ENCODE measurements around the gene FAM53B. TPM values are rescaled to one million over a fixed set of nuclear protein-coding genes. Genes with fewer than 3 reads are reported as not detected.

FAM53B gene
- total RNA-seq, 1 experiment from 2014 or later = 13.7 TPM

DNA sequence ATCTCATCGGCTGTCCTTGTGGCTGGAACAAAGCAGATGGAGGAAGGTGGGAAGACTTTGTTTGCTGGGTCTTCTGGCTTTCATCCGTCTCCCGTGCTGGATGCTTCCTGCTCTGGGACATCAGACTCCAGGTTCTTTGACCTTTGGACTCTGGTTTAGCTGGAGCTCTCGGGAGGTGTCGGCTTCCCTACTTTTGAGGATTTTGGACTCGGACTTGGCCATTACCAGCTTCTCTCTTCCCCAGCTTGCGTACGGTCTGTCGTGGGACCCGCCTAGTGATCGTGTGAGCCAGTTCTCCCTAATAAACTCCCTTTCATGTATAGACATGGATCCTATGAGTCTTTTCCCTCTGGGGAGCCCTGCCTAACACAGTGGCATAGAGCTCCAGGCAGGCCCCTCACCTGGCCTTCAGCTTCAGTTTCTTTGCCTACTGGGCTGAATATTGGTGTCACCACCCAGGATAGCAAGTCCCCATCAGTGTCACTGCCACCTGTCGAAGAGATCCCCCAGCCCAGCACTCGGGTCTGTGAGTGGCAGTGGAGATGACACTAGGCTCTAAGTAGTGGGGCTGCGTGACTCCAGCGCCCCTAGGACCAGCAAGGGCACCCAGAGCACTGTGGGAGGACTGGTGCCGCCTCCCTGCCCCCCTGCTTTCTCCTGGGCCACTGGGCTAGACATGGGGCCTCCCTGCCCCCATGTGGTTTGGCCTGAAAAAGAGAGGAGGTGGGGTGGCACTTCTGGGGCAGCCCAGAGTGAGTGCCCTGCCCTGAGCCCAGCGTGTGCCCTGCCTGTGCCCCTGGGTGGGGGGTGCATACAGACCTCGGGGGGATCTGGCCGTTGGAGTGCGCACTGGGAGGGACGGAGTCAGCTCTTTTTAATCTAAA is 147.0 kb downstream of the FAM53B start:
- no peaks in the 10 kb centered on the region for H3K9me3 ChIP-seq
- H3K4me1 Mint-ChIP-seq (ENCODE audit: low read depth, unreplicated experiment) = no peaks in the 10 kb centered on the region
- intact Hi-C loops (cut with micrococcal nuclease; ENCODE audit: unreplicated experiment) = no loop called here
- no peak overlapping the region for H3K4me3 Mint-ChIP-seq (ENCODE audit: unreplicated experiment)
- no peaks in the 10 kb centered on the region for H3K27me3 Mint-ChIP-seq (ENCODE audit: insufficient read depth, unreplicated experiment)
- no peaks in the 10 kb centered on the region for H3K9me3 Mint-ChIP-seq (ENCODE audit: unreplicated experiment)
- peak in 1 of 2 experiments; percentile 35 for DNase-seq
- peaks cover 9% of the 10 kb centered on the region for H3K4me1 ChIP-seq
- ChIA-PET POLR2A (interaction anchor here (0.6 kb wide), 1 partner anchor 276 kb away, joined by 3 read pairs; no protein-coding TSS in a partner anchor), CTCF (interaction anchor here (0.9 to 1.2 kb wide), 2 partner anchors 59 to 144 kb away, joined by 3 read pairs; no protein-coding TSS in a partner anchor)
- H3K36me3 Mint-ChIP-seq (ENCODE audit: insufficient read depth, unreplicated experiment) = no peaks in the 10 kb centered on the region
- H3K27ac Mint-ChIP-seq (ENCODE audit: unreplicated experiment) = no peak overlapping the region
- H3K4me3 ChIP-seq (ENCODE audit: low read depth, low read length) = no peak overlapping the region
- TF ChIP-seq, protein P1, sequence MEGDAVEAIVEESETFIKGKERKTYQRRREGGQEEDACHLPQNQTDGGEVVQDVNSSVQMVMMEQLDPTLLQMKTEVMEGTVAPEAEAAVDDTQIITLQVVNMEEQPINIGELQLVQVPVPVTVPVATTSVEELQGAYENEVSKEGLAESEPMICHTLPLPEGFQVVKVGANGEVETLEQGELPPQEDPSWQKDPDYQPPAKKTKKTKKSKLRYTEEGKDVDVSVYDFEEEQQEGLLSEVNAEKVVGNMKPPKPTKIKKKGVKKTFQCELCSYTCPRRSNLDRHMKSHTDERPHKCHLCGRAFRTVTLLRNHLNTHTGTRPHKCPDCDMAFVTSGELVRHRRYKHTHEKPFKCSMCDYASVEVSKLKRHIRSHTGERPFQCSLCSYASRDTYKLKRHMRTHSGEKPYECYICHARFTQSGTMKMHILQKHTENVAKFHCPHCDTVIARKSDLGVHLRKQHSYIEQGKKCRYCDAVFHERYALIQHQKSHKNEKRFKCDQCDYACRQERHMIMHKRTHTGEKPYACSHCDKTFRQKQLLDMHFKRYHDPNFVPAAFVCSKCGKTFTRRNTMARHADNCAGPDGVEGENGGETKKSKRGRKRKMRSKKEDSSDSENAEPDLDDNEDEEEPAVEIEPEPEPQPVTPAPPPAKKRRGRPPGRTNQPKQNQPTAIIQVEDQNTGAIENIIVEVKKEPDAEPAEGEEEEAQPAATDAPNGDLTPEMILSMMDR (IDR thresholded peaks at IDR 0.05; ENCODE audit: insufficient read depth in 1 of 2, low read depth in 1 of 2, low read length in 1 of 2, severe bottlenecking in 1 of 2, unreplicated experiment in 1 of 2) = no peak
- no peaks in the 10 kb centered on the region for H3K27me3 ChIP-seq (replicated peaks; ENCODE audit: control insufficient read depth, insufficient read depth, low read length)
- no peaks in the 10 kb centered on the region for H3K36me3 ChIP-seq (ENCODE audit: control insufficient read depth, insufficient read depth, low read length)
- no TSS peak for BruUV-seq (replicated peaks)

DNA sequence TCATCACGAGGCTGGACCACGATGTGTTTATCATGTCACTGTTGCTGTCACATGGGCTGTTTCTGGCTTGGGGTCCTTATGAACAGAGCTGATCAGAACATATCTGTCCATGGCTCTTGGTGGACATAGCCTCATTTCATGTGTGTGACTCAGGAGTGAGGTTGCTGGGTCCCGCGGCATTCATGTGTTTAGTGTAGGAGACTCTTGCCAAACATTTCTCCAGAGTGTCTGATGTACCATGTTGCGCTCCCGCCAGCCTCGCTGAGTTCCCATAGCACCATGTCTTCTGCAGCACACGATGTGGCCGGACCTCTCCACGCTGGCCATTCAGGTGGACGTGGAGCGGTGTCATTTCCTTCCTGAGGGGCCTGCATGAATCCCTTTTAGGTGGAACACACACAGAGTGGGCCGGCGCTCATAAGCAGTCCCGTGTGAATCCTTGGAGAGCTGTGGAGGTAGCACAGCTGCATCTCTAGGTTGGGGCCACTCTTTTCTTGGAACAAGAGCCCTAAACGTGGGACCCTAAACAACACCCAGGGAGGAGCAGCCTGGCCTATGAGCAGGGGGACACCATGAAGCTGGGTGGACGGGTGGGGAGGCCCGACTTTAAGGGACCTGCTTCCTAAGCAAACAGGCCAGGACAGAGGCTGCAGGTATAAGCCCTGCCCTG is 147.9 kb downstream of the FAM53B start:
- POLR2A ChIA-PET = no interaction called here
- Histone ChIP-seq H3K4me1 (peaks cover 9% of the 10 kb centered on the region), H3K4me3 (ENCODE audit: low read depth, low read length) (no peak overlapping the region), H3K9me3 (no peaks in the 10 kb centered on the region), H3K36me3 (ENCODE audit: control insufficient read depth, insufficient read depth, low read length) (no peaks in the 10 kb centered on the region), H3K27me3 (replicated peaks; ENCODE audit: control insufficient read depth, insufficient read depth, low read length) (no peaks in the 10 kb centered on the region)
- Mint-ChIP-seq H3K4me1 (ENCODE audit: low read depth, unreplicated experiment) (no peaks in the 10 kb centered on the region), H3K9me3 (ENCODE audit: unreplicated experiment) (no peaks in the 10 kb centered on the region), H3K27ac (ENCODE audit: unreplicated experiment) (no peak overlapping the region), H3K4me3 (ENCODE audit: unreplicated experiment) (no peak overlapping the region), H3K27me3 (ENCODE audit: insufficient read depth, unreplicated experiment) (no peaks in the 10 kb centered on the region), H3K36me3 (ENCODE audit: insufficient read depth, unreplicated experiment) (no peaks in the 10 kb centered on the region)
- TF ChIP-seq, protein P1 (IDR thresholded peaks at IDR 0.05; ENCODE audit: insufficient read depth in 1 of 2, low read depth in 1 of 2, low read length in 1 of 2, severe bottlenecking in 1 of 2, unreplicated experiment in 1 of 2) = no peak
- no TSS peak for BruUV-seq (replicated peaks)
- intact Hi-C loops (cut with micrococcal nuclease; ENCODE audit: unreplicated experiment) = no loop called here
- DNase-seq = no peak
- CTCF ChIA-PET = interaction anchor here (0.9 to 1.2 kb wide), 2 partner anchors 58 to 145 kb away, joined by 3 read pairs; no protein-coding TSS in a partner anchor

DNA sequence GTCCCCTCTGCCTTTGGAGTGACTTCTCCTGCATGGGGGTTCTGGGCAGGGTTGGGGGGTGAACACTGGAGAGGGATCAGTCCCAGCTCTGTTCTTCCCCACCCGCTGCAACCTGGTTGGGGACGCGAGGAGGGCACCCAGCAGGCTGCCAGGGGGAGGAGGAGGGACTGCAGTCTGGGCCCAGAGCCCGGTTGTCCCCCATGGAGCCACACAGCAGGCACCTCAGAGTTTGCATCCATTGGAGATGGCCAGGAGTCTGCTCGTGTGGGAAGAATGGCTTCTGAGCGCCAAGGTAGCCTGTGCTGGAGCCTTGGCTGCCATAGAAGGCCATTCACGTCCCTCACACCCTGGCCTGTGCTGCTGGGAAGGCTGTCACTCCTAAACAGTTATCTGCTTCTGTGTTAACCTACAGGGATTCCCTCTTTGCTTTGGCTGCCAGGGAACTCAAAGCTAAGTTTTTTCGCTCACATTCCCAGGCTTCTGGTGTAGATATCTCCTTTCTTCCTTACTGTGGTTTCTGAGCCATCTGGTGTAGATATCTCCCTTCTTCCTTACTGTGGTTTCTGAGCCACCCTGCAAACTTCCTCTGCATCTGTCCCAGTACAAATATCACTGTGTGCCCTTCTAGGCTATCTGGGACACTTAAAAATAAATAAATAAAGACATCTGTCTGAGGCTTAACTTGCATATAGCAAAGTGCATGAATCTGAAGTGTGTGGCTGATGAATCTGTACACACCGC is 148.9 kb downstream of the FAM53B start:
- no peak for DNase-seq
- ChIA-PET POLR2A (no interaction called here), CTCF (no interaction called here)
- Histone ChIP-seq H3K27me3 (replicated peaks; ENCODE audit: control insufficient read depth, insufficient read depth, low read length) (no peaks in the 10 kb centered on the region), H3K4me3 (ENCODE audit: low read depth, low read length) (no peak overlapping the region), H3K36me3 (ENCODE audit: control insufficient read depth, insufficient read depth, low read length) (no peaks in the 10 kb centered on the region), H3K9me3 (no peaks in the 10 kb centered on the region), H3K4me1 (peaks cover 9% of the 10 kb centered on the region)
- BruUV-seq (replicated peaks) = no TSS peak
- H3K27me3 Mint-ChIP-seq (ENCODE audit: insufficient read depth, unreplicated experiment) = no peaks in the 10 kb centered on the region
- no peak overlapping the region for H3K4me3 Mint-ChIP-seq (ENCODE audit: unreplicated experiment)
- no peaks in the 10 kb centered on the region for H3K4me1 Mint-ChIP-seq (ENCODE audit: low read depth, unreplicated experiment)
- TF ChIP-seq, protein P1 (IDR thresholded peaks at IDR 0.05; ENCODE audit: insufficient read depth in 1 of 2, low read depth in 1 of 2, low read length in 1 of 2, severe bottlenecking in 1 of 2, unreplicated experiment in 1 of 2) = no peak
- H3K36me3 Mint-ChIP-seq (ENCODE audit: insufficient read depth, unreplicated experiment) = no peaks in the 10 kb centered on the region
- H3K27ac Mint-ChIP-seq (ENCODE audit: unreplicated experiment) = no peak overlapping the region
- intact Hi-C loops (cut with micrococcal nuclease; ENCODE audit: unreplicated experiment) = no loop called here
- H3K9me3 Mint-ChIP-seq (ENCODE audit: unreplicated experiment) = no peaks in the 10 kb centered on the region
